ENCODE measurements around the gene CALHM5. TPM values are rescaled to one million over a fixed set of nuclear protein-coding genes. Genes with fewer than 3 reads are reported as not detected.

CALHM5 gene
- total and polyA plus RNA-seq, 10 of the 15 experiments (the other 5 are each of a cell fraction or from before 2014, with no cell fraction given) = not detected

GRCh38 chr6:116560130-116560529, 48.7 kb downstream of the CALHM5 start:
- ATAC-seq (no peak), FAIRE-seq (no peak), DNase-seq (ENCODE audit: low read depth, low spot score) (no peak)
- WGBS (ENCODE audit: insufficient coverage, insufficient replicate concordance, low lambda C conversion rate, missing lambda C conversion rate) = 68% methylated on average over 2 of the region's 2 CpGs
- RAD21 ChIA-PET (ENCODE audit: unreplicated experiment) = interaction anchor here (1.3 to 3.2 kb wide), 8 partner anchors 11 to 342 kb away, joined by 4 to 28 read pairs (median 6); partner anchors contain the start of gene RWDD1
- no peaks in the 10 kb centered on the region for H3K36me3 ChIP-seq (ENCODE audit: control insufficient read depth in 2 of 2, insufficient read depth in 2 of 2, low read length in 1 of 2)
- SMC1A ChIA-PET (ENCODE audit: uncharacterized antibody, unreplicated experiment) = interaction anchor here (1.0 to 4.2 kb wide), 16 partner anchors 11 to 436 kb away, joined by 3 to 39 read pairs (median 4); partner anchors contain the start of gene RWDD1
- H3K27ac ChIP-seq (ENCODE audit: control insufficient read depth, insufficient read depth) = no peak overlapping the region
- H2AFZ ChIP-seq (ENCODE audit: control insufficient read depth, low read depth, low read length) = no peak overlapping the region
- H3K27me3 ChIP-seq (replicated peaks in 1 of 2; ENCODE audit: control insufficient read depth in 2 of 2, insufficient read depth in 2 of 2, low read length in 1 of 2) = no peaks in the 10 kb centered on the region; a peak in 1 of 4 replicates
- no peak overlapping the region for H3K4me3 ChIP-seq
- H3K9ac ChIP-seq (ENCODE audit: control insufficient read depth, insufficient read depth, low read length) = no peak overlapping the region
- H3K4me1 ChIP-seq (ENCODE audit: control insufficient read depth, insufficient read depth, low read length) = no peaks in the 10 kb centered on the region
- POLR2A ChIA-PET = no interaction called here
- H3K4me2 ChIP-seq (ENCODE audit: control insufficient read depth, insufficient read depth) = no peak overlapping the region
- no TSS peak for BruUV-seq (replicated peaks)
- no peaks in the 10 kb centered on the region for H3K79me2 ChIP-seq (ENCODE audit: control insufficient read depth, insufficient read depth, low read length)
- H4K20me1 ChIP-seq (ENCODE audit: control insufficient read depth, insufficient read depth) = no peaks in the 10 kb centered on the region
- H3K9me3 ChIP-seq (replicated peaks; ENCODE audit: control insufficient read depth, insufficient read depth, low read length) = no peaks in the 10 kb centered on the region
- intact Hi-C loops (cut with micrococcal nuclease; ENCODE audit: unreplicated experiment) (loop anchor here (2.0 to 5.0 kb wide), 2 partner anchors 273 to 448 kb away; no protein-coding TSS in a partner anchor), in situ Hi-C loops (cut with MboI) (no loop called here)
- CTCF ChIA-PET = interaction anchor here (0.6 to 4.4 kb wide), 29 partner anchors 10 to 448 kb away, joined by 3 to 48 read pairs (median 5); partner anchors contain the start of gene RWDD1
- TF ChIP-seq CBX5 (IDR thresholded peaks at IDR 0.05; ENCODE audit: low read depth) = no peak
- TF ChIP-seq NFIC (IDR thresholded peaks at IDR 0.05; ENCODE audit: low read depth, low read length) = no peak
- no peak for TF ChIP-seq CEBPZ (IDR thresholded peaks at IDR 0.05; ENCODE audit: low read depth, low read length)
- TF ChIP-seq HDGF (IDR thresholded peaks at IDR 0.05) = no peak
- no peak for TF ChIP-seq NFYA (IDR thresholded peaks at IDR 0.05; ENCODE audit: borderline replicate concordance, low read depth, low read length)
- no peak for TF ChIP-seq RAD21 (IDR thresholded peaks at IDR 0.05; ENCODE audit: insufficient read depth, low read depth, low read length)
- no peak for TF ChIP-seq BCLAF1 (IDR thresholded peaks at IDR 0.05)
- TF ChIP-seq ZBTB11 (CRISPR knock-in tag; IDR thresholded peaks at IDR 0.05) = no peak
- TF ChIP-seq POU2F2 (IDR thresholded peaks at IDR 0.05; ENCODE audit: borderline replicate concordance, low read depth, low read length) = no peak
- no peak for TF ChIP-seq NR2C1 (IDR thresholded peaks at IDR 0.05)
